Activated T-helper 2 cell treated with anti-CD3 and anti-CD28 coated beads, Interferon-gamma antibody, Interleukin-2, Interleukin-4, amounts not matched to agents 10 μg/mL and 5 μg/mL and 100 μg/mL, durations not matched to agents 14 hours and 24 hours and 36 hours (primary cell): ENCODE data around the gene COL17A1. TPM values are rescaled to one million over a fixed set of nuclear protein-coding genes. Genes with fewer than 3 reads are reported as not detected.

Experiments used
- DNase-seq: peaks from one replicate; pipeline ENCODE4 v3.0.0; 2021; ENCODE audit warnings: low spot score
- H3K27ac Mint-ChIP-seq: one replicate; pipeline ENCODE4 v1.8.0; 2021; ENCODE audit warnings: mixed read lengths
- H3K27me3 Mint-ChIP-seq: one replicate; pipeline ENCODE4 v1.8.0; 2021; ENCODE audit warnings: low read depth, mixed read lengths
- H3K36me3 Mint-ChIP-seq: one replicate; pipeline ENCODE4 v1.8.0; 2021; ENCODE audit warnings: low read depth, mixed read lengths
- H3K4me1 Mint-ChIP-seq: one replicate; pipeline ENCODE4 v1.8.0; 2021; ENCODE audit warnings: low read depth, mixed read lengths
- H3K4me3 Mint-ChIP-seq: one replicate; pipeline ENCODE4 v1.8.0; 2021; ENCODE audit warnings: low read depth, mild to moderate bottlenecking, moderate library complexity, mixed read lengths
- H3K9me3 Mint-ChIP-seq: one replicate; pipeline ENCODE4 v1.8.0; 2021; ENCODE audit warnings: mixed read lengths
- intact Hi-C: fragments of 100-400 bp; cut with micrococcal nuclease; formaldehyde crosslinking; loops from one replicate; pipeline ENCODE4 v1.15.1; 2023
- total RNA-seq: library from RNA; stranded (reverse); gene quantifications from 2 replicates; pipeline ENCODE4 v1.2.3, GENCODE V29; 2022

COL17A1 gene
- total RNA-seq, 1 donor from 2014 or later: not detected

GRCh38 chr10:104089621-104090020 is 3.9 kb upstream of the COL17A1 start:
- peaks cover 5% of the 10 kb centered on the region for H3K4me1 Mint-ChIP-seq

GRCh38 chr10:104088239-104088638 is 2.6 kb upstream of the COL17A1 start:
- Mint-ChIP-seq H3K9me3 (no peaks in the 10 kb centered on the region), H3K4me1 (no peaks in the 10 kb centered on the region), H3K36me3 (no peaks in the 10 kb centered on the region), H3K27me3 (peaks cover 11% of the 10 kb centered on the region), H3K27ac (no peak overlapping the region), H3K4me3 (no peak overlapping the region)
- DNase-seq: no peak
- intact Hi-C loops: no loop called here

More at GRCh38 chr10:104089621-104090020, 3.9 kb upstream of the COL17A1 start:
- no peak for DNase-seq
- Mint-ChIP-seq H3K36me3 (no peaks in the 10 kb centered on the region), H3K9me3 (no peaks in the 10 kb centered on the region), H3K4me3 (no peak overlapping the region), H3K27ac (no peak overlapping the region), H3K27me3 (peaks cover 9% of the 10 kb centered on the region)
- intact Hi-C loops: no loop called here

DNA sequence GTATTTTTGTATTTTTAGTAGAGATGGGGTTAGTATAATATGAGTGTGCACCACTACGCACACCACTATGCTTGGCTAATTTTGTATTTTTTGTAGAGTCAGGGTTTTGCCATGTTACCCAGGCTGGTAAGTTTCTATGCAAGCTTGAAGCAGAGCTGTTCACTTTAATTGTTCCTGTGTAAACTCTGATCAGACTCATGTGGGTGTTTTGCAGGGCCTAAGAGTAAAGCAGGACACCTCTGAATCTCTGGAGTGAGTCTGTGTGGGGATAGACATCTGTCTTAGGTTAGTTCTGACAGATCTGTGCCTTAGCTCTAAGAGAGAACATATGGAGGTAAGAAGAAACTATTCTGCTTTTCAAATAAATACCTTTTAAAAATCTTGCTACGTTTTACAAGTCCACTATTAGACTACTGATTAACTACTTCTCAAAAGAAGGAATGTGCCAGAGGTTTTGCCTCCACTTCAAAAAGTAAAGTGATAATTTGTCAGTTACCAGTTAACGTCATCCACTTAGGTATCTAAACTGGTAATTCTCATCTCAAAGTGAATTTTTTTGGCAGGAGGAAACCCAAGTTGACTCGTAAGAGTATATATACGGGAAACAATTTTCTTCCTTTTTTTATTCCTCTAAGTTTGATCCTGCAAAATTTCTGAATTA is 1.1 kb downstream of the COL17A1 start:
- Mint-ChIP-seq H3K27ac (no peak overlapping the region), H3K36me3 (no peaks in the 10 kb centered on the region), H3K4me1 (no peaks in the 10 kb centered on the region), H3K9me3 (no peaks in the 10 kb centered on the region), H3K27me3 (peaks cover 14% of the 10 kb centered on the region), H3K4me3 (no peak overlapping the region)
- intact Hi-C loops: no loop called here
- DNase-seq: no peak

- intact Hi-C loops: loop anchor here (2.0 kb wide), 1 partner anchor 193 kb away; no protein-coding TSS in a partner anchor
- H3K4me1 Mint-ChIP-seq: no peaks in the 10 kb centered on the region
- H3K27ac Mint-ChIP-seq: no peak overlapping the region
- H3K27me3 Mint-ChIP-seq: peaks cover 11% of the 10 kb centered on the region
- no peak for DNase-seq
- H3K4me3 Mint-ChIP-seq: no peak overlapping the region
- no peaks in the 10 kb centered on the region for H3K36me3 Mint-ChIP-seq
- no peaks in the 10 kb centered on the region for H3K9me3 Mint-ChIP-seq
Measured at GRCh38 chr10:104081998-104082397, 3.7 kb downstream of the COL17A1 start.

DNA sequence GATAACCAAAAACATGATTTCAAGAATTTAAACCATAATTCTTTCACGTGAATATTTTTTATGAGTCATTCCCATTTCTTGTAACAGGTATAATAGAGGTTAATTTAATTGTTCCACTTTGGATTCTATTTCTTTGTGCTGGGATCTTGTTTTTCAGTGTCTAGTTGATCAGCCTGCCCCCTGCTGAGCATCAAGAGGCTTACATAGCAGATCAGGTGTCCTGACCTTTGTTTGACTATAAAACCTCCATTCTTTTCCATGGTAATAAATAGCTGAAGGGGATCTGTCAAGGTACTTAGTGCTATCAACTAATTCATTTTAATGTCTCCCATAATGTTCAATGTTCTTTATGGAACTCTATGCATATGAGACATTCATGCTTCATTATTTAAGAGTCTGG is 4.9 kb downstream of the COL17A1 start:
- intact Hi-C loops: loop anchor here (2.0 kb wide), 1 partner anchor 192 kb away; no protein-coding TSS in a partner anchor
- no peak for DNase-seq
- H3K27ac Mint-ChIP-seq: no peak overlapping the region
- no peaks in the 10 kb centered on the region for H3K36me3 Mint-ChIP-seq
- no peaks in the 10 kb centered on the region for H3K9me3 Mint-ChIP-seq
- no peaks in the 10 kb centered on the region for H3K4me1 Mint-ChIP-seq
- H3K27me3 Mint-ChIP-seq: peaks cover 11% of the 10 kb centered on the region
- no peak overlapping the region for H3K4me3 Mint-ChIP-seq

DNA sequence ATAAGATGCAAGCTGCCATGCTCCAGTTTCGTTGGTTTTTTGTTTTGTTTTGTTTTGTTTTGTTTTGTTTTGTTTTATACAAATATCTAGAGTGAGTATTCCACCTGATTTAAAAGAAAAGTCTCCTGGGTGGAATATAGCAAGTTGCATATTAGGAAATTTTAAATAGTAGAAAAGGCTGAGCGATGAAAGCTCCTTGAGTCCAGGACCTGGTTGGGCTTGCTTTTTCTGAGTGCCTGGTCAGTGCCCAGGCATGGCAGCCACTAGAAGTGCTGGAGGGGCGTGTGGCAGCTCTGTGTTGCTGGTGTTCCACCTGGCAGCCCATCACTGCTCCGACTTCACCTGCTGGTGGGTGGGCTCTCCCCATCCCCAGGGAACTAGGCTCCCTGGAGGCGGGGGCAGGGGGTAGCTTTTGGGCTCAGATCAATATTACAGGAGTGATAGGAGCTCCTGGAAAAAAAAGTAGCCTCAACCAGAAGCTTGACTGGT is 8.0 kb downstream of the COL17A1 start:
- H3K4me1 Mint-ChIP-seq: no peaks in the 10 kb centered on the region
- no peak overlapping the region for H3K4me3 Mint-ChIP-seq
- no peak for DNase-seq
- intact Hi-C loops: no loop called here
- H3K27ac Mint-ChIP-seq: no peak overlapping the region
- H3K36me3 Mint-ChIP-seq: no peaks in the 10 kb centered on the region
- no peaks in the 10 kb centered on the region for H3K9me3 Mint-ChIP-seq
- peaks cover 5% of the 10 kb centered on the region for H3K27me3 Mint-ChIP-seq

DNA sequence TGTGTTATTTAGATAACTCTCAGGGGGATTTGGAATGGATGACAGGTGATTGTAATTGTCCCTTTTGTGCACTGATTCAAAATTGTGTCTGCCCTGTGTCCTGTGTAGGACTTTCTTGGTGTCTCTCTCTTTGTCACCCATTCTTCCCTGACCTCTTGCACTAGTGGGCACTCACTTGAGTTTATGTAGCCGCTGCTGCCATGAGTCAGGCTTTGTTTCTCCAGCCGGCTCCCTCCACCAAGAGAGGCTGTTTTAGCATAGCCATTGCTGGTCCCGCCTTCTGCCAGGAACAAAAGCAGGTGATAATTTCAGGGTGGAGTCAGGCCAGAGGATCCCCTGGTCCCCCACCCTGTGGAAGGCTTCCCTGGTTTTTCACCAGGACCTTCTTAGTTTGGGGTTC is 8.4 kb downstream of the COL17A1 start:
- no peak overlapping the region for H3K4me3 Mint-ChIP-seq
- no peaks in the 10 kb centered on the region for H3K4me1 Mint-ChIP-seq
- no peaks in the 10 kb centered on the region for H3K36me3 Mint-ChIP-seq
- no peak overlapping the region for H3K27ac Mint-ChIP-seq
- no peaks in the 10 kb centered on the region for H3K9me3 Mint-ChIP-seq
- DNase-seq: no peak
- peaks cover 5% of the 10 kb centered on the region for H3K27me3 Mint-ChIP-seq
- intact Hi-C loops: no loop called here

DNA sequence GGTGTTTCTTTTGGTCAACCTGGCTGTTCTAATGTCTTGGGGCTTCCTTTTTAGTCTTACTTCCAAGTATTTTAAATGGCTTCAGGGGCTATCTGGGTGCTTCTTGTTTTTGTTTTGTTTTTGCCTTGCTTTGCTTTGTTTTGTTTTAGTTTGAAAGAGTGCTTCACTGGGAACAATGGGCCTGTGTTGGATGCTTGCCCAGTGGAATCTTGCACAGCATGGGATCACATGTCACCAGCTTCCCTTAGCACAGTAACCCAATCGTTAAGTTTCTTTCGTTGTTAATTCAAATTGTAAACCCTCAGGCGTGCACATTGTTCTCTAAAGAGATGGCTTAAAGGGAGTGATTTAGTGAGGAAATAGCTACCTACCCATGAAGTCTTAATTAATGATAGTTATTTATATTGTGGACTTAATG is 8.9 kb downstream of the COL17A1 start:
- intact Hi-C loops: no loop called here
- no peaks in the 10 kb centered on the region for H3K36me3 Mint-ChIP-seq
- no peak overlapping the region for H3K27ac Mint-ChIP-seq
- DNase-seq: no peak
- no peaks in the 10 kb centered on the region for H3K9me3 Mint-ChIP-seq
- H3K27me3 Mint-ChIP-seq: peaks cover 5% of the 10 kb centered on the region
- H3K4me3 Mint-ChIP-seq: no peak overlapping the region
- no peaks in the 10 kb centered on the region for H3K4me1 Mint-ChIP-seq

DNA sequence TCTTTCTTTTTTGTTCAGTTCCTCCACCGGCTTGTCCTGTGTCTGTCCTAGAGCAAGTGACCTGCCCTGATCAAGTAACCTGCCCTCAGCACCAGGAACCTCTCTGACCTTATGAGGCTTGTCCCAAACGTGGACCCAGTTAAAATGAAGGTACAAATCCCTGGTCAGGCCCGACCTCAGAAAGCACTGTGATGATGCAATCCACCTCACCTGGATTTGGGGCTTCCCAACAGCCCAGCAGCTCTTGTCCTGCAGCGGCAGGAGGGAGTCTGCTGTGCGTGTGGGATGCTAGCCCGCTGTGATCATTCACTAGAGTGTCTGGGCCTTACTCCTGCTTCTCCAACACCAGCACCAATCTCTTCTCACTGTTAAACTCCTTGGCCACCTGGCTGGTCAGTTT is 11.2 kb downstream of the COL17A1 start:
- Mint-ChIP-seq H3K27ac (no peak overlapping the region), H3K4me1 (no peaks in the 10 kb centered on the region), H3K27me3 (peaks cover 2% of the 10 kb centered on the region), H3K4me3 (no peak overlapping the region), H3K36me3 (no peaks in the 10 kb centered on the region), H3K9me3 (no peaks in the 10 kb centered on the region)
- no peak for DNase-seq
- intact Hi-C loops: no loop called here

- Mint-ChIP-seq H3K36me3 (no peaks in the 10 kb centered on the region), H3K27ac (no peak overlapping the region), H3K4me1 (no peaks in the 10 kb centered on the region), H3K27me3 (peaks cover 9% of the 10 kb centered on the region), H3K4me3 (no peak overlapping the region), H3K9me3 (no peaks in the 10 kb centered on the region)
- intact Hi-C loops: no loop called here
- no peak for DNase-seq
Measured at GRCh38 chr10:104072786-104073185, 12.9 kb downstream of the COL17A1 start.

DNA sequence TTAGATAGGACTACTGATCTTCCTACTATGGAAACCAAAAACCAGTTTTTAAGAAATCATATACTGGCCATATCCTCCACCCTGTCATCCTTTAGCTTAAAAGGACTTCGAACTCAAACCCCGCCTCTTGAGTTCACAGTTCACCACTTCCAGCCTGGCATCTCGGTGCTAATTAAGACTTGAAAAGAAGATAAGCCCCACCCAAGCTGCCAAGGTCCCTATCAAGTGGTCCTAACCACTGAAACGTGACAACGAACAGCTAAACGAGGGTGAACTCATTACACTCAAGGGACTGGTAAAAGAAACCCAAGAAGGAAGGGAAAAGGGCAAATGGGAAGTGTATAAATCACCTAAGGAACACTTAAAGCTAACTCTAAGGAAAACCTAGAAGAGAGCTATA is 16.1 kb downstream of the COL17A1 start:
- Mint-ChIP-seq H3K27ac (no peak overlapping the region), H3K9me3 (no peaks in the 10 kb centered on the region), H3K4me1 (no peaks in the 10 kb centered on the region), H3K27me3 (peaks cover 18% of the 10 kb centered on the region), H3K4me3 (no peak overlapping the region), H3K36me3 (no peaks in the 10 kb centered on the region)
- DNase-seq: no peak
- intact Hi-C loops: no loop called here

DNA sequence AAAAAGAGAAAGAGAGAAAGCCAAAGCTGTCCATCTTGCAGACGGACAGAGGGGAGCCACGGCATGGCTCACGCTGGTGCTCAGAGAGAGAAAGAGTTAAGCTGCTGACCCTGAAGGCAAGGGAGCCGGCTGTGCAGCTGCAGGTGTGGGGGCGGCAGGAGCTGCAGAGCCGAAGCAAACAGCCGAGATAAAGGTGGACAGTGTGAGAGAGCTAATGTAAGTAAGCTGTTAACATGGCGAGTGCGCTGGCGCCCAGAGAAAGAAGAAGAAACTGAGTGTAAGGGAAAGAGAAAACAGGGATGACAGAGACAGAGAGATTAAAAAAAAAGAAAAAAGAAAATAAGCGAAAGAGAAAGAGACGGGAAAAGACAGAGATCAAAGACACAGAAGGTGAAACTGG is 18.2 kb downstream of the COL17A1 start:
- Mint-ChIP-seq H3K27ac (no peak overlapping the region), H3K9me3 (no peaks in the 10 kb centered on the region), H3K4me1 (no peaks in the 10 kb centered on the region), H3K27me3 (peaks cover 23% of the 10 kb centered on the region), H3K36me3 (no peaks in the 10 kb centered on the region), H3K4me3 (no peak overlapping the region)
- DNase-seq: no peak
- intact Hi-C loops: no loop called here

DNA sequence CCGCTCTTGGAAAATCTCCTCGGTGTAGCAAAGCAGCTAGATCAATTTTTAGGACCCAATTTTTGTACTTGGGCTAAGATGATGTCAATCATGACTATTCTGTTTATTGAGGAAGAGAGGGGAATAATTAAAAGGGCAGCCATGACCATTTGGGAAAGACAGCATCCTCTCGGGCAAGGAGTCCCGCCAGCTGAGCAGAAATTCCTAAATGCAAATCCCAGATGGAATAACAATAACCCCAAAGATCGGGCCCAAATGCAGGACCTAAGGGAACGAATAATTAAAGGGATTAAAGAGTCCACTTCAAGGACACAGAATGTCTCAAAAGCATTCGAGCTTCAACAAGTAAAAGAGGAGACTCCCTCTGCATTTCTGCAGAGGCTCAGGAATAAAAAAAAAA is 18.7 kb downstream of the COL17A1 start:
- Mint-ChIP-seq H3K36me3 (no peaks in the 10 kb centered on the region), H3K4me3 (no peak overlapping the region), H3K9me3 (no peaks in the 10 kb centered on the region), H3K27ac (no peak overlapping the region), H3K4me1 (no peaks in the 10 kb centered on the region), H3K27me3 (peaks cover 23% of the 10 kb centered on the region)
- no peak for DNase-seq
- intact Hi-C loops: no loop called here
